NCI-H2171 (cell line): ENCODE results near the gene CDH4.
"Not testable (repeated sequence)": the region's sequence is repeated elsewhere in the genome, so short reads cannot be mapped to it uniquely, and the experiment has no call there.

Source experiments
- DNase-seq: peaks from one replicate; lab custom pipeline; 2025; lab: John Stamatoyannopoulos, UW

Gene CDH4

DNA sequence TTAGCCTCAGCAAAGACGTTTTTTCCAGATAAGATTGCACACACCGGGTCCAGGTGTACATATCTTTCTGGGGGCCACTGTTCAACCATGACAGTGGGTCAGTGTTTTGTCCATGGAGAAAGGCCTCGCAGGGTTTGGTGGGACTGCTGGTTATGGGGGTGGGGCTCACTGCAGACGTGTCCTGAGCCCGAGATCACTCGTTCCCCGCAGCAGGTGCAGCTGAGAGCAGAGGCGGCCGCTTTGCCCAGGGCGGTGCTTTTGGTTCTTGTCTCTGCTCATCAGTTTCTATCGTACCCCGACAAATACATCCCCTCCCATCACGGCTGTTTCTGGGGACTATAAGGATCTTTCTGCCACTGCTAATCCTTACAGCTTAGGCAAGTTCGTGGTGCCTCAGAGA is 166.9 kb downstream of the CDH4 start:
- no peak for DNase-seq

DNA sequence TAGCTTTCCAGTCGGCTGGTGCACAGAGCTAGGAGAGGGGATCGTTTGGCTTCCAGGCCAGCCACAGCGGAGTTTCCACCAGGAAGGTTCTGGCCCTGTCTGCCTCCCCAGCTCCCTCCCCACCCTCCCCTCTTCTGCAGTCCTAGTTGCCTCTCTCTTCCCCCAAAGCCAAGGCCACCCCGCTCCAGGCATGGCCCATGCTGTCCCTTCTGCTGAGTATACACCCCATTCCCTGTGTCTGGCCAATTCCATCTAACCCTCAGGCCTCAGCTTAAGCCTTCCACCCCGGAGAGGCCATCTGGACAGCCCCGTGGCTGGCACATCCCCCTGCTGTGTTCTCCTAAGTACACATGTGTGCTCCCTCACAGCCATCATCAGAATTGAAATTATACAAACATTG is 167.4 kb downstream of the CDH4 start:
- no peak for DNase-seq

DNA sequence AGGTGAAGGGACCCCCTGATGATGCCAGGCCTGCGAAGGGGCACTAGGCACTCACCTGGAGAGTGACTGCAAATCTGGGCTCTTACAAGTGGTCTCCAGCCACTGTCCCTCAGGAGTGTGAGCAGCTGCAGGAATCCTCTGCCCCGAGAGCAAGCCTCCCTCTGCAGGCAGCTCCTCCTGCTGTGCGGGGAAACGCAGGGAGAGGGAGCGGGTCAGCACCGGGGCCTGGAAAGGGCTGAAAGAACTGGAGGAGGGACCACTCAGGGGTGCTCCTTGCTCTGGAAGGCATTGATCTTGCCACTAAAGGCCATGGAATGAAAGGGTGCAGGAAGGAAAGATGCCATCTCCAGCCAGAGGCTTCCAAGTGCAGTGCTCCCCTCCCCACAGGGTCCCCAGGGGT is 168.0 kb downstream of the CDH4 start:
- no peak for DNase-seq

DNA sequence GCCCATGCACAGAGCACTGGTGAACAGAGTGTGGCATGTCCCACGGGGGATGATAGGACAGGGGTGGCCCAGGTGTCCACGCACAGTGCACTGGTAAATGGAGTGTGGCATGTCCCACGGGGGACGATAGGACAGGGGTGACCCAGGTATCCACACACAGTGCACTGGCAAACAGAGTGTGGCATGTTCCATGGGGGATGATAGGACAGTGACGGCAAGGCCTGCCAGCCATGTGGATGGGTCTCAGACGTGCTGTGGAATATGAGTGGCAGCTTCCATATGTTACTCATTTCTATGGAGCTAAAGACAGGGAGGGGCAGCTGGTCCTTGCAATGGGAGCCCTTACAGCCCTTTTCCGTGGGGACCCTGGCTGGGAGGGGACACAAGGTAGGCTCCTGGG is 168.7 kb downstream of the CDH4 start:
- DNase-seq, result no peak

DNA sequence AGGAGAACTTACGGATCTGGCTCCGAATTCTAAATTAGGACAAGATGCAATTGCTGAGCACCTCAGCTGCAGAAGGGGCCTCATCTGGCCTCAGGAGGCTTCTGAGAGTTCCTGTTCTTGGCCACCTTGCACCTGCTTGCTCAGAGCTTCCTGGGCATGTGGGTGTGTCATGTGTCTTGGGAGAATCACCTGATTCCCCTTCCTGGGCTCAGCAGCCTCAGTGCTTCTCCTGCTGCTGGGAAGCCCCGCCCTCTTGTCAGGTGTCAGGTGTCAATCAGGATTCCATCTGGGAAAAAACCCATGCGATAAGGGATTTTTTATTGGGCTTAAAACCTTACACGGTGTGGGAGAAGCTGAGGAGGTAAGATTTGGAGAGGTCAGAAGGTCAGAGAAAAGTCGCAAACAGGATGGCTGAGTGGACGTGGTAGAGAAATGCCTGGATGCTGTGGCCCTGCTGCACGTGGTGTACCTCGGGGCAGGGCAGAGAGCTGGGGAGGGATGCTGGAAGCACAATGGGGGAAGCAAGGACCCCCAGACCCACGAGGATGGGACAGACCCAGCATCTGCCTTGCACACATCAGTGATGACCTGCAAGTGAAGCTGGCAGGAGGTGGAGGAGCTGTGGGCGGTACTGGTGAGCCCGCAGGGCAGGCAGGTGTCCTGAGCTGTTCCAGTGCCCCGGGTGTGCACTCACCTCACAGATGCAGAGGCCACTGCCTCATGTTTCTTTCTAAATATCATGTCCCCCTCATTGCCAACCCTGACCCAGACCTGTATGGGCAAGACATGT is 170.8 kb downstream of the CDH4 start:
- no peak for DNase-seq

DNA sequence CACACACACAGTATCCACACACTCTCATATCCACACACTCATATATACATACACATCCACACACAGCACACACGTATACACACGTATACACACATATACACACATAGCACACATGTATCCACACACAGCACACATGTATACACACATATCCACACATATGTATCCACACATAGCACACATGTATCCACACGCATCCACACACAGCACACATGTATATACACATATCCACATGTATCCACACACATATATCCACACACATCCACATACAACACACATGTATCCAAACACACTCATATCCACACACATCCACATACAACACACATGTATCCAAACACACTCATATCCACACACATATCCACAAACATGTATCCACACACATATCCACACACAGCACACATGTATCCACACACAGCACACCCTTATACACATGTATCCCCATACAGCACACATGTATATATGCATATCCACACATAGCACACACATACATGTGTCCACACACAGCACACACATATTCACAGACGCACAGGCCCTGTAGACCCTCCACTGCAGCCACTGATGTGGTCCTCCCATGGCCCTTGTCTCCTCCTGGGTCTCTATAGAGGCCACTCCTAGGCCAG is 172.1 kb downstream of the CDH4 start:
- DNase-seq, result no peak

DNA sequence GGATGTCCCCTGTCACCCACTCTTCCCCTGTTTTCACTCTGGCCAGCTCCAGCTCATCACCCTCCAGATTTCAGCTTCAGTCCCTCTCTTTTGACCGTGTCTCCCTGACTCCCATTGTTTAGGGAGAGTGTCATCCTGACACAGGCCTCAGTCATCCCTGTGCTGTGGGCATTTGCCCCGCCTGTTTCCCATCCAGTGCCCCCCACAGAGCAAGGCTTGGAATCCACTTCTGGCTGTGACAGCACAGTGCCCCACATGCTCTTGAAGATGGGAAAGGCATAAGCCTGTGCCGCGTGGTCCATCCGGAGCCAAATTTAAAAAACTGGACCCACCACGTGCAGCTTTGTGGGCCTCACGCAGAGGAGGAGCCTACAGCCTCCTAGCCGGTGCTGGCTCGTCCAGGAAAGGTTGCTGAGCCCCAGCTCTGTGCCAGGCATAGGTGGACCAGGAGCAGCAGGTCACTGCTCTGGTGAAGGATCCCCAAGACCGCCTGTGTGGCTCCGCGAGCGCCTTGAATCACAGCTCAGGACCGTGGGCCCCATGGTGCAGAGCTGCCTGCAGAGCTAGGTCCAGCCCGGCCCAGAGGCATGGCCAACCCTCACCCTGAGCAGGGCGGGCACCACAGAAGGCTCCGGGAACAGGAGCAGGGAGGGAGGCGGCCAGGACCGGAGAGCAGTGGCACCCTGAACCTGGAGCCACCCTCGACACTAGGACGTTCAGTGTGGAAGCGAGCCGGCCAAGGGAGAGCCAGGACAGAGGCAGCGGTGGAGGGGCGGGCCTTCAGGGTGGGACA is 172.8 kb downstream of the CDH4 start:
- no peak for DNase-seq

DNA sequence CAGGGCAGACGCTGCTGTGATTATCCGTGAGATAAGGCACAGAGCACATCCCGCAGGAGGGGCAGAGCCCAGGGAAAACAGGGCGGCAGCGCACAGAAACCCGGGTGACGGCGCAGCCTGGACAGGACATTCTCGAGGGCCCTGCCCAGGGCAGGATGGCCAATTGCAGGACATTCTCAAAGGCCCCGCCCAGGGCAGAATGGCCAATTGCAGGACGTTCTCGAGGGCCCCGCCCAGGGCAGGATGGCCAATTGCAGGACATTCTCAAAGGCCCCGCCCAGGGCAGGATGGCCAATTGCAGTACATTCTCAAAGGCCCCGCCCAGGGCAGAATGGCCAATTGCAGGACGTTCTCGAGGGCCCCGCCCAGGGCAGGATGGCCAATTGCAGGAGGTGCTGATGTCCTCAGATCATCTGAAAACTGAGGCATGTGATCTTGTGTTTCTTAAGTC is 173.5 kb downstream of the CDH4 start:
- not testable (repeated sequence) for DNase-seq

DNA sequence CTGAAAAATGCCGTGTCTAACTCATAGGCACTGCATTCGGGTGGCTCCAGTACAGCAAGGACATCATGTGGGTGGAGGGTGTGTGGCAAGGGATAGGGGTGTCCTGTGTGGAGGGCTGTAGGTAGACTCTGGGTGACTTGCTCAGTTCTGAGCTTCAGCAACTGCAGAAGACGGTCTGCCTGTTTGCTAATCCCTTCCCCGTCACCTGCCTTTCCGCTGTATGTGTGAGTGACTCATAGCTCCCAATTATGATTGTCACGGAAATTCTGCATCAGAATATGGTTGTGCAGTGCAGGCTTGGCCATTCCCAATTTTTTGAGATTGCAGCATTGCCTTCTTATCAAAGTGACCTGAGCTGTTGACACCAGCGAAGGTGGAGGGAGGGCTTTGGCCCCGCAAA is 174.3 kb downstream of the CDH4 start:
- DNase-seq, result no peak

DNA sequence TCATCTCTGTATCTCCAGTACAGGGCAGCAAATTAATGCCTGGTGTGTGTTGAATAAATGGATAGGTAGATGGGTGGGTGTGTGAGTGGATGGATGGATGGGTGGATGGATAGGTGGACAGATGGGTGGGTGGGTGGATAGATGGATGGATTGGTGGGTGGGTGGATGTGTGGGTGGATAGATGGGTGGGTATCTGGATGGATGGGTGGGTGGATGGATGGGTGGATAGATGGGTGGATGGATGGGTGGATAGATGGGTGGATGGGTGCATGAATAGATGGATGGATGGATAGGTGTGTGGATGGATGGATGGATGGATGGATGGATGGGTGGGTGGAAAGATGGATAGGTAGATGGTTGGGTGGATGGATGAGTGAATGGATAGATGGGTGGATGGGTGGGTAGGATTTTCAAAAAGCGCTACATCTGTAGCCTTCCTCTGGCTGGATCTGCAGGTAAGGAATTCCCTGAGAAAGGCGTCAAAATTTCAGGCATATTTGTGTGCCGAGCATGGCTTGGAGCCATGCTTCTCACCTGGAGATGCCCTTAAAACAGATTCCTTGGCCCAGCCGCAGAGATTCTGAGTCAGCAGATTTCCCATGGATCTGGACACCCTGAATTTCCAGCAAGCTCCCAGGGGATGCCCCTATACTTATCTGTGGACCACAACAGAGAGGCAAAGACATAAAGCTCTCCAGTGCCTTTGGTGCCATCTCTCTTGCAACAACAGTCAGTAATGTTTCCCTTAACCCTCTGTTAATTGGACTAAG is 177.6 kb downstream of the CDH4 start:
- DNase-seq, result no peak

DNA sequence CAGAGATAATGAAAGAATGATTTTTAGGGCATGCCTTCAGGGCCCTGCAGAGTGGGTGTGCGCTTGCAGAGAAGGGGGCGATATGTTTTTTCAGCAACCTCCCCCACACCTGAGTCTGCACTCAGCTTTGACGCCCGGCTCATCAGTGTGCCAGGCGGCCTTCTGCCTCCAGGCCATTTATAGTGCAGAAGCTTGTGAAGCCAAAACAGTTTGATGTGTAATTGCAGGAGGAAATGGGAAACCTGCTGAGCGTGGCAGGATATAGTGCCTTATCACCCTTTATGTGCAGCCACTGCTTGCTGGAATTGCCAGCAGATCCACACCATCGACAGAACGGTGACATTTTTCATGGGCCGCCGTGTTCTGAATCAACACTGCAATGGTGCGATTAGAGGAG is 178.2 kb downstream of the CDH4 start:
- no peak for DNase-seq

DNA sequence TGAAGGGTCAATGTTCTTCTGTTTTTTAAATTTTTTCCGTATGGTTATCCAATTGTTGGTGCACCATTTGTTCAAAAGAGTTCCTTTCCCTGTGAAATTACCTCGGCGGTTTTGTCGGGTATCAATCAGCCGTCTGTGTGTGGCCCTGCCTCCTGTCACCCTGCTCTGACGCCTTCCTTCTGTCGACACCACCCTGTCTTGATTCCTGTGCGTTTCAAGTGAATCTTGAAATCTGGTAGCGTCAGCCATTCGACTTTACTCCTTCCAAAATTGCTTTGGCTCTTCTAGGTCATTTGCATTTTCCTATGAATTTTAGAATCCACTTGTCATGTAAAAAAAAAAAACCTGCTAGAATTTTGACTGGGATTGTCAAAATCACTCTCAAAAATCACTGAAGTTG is 181.1 kb downstream of the CDH4 start:
- DNase-seq, result no peak

DNA sequence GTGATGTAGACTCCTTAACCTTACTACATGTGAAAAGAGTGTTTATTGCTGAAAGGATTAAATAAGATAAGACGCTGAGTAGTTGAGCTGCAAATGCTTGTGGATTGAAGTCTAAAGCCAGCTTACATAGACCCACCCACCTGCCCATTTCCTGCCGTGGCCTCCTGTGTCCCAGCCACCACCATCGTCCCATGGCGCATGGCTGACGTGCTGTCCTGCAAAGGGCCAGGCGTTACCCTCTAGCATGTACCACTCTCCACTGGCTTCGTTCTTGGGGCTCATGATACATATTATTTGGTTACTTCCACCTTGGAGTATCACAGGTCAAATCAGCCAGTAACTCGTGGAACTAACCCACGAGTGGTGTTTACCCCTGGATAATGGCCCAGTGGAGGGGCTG is 181.8 kb downstream of the CDH4 start:
- no peak for DNase-seq

DNA sequence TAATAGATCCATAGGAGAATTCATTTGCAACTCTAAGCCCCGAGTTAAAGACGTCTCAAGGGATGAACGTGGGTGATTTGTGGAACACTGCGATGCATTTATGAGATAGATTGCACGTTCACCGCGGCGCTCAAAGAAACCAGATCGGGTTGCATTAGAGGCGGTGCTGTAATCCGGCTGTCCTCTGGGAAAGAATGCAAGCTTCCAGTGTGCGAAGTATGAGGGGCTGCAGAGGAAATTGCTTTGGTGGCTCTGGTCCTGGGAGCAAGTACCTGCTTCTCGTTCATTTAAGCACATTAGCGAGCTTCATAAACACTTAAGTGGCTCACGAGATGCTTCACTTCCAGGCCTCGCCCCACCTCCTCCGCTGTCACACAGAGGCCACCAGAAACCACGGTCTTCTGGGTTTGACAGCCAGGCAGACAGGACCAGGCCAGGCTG is 182.3 kb downstream of the CDH4 start:
- DNase-seq, result no peak

DNA sequence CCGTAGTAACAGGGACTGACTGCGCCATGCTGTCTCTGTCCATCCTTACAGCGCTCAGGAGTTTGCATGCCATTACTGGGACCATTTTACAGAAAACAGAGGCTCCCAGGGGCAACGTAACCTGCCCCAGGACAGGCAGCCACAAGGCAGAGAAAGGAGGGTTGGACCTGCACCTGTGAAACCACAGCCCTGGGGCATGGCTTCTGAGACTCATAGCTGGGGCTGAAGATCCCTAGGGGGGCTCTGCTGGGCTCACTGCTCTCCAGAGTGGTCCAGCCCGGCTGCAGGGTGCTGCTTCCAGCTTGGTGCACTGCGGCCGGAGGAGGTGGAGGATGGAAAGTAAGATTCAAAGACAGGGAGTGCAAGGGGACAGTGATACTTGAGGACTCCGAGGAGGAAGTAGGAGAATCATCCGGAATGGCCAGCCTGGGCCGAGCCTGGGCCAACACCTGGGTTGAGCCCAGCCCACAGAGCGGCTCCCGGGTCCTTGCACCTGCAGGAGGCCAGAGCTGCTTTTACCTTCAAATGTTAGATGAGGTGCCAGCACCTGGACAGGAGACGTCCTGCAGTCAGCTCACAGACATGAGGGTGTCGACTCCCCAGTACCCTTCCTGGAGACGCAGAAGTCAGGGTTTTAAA is 183.2 kb downstream of the CDH4 start:
- DNase-seq, result no peak

DNA sequence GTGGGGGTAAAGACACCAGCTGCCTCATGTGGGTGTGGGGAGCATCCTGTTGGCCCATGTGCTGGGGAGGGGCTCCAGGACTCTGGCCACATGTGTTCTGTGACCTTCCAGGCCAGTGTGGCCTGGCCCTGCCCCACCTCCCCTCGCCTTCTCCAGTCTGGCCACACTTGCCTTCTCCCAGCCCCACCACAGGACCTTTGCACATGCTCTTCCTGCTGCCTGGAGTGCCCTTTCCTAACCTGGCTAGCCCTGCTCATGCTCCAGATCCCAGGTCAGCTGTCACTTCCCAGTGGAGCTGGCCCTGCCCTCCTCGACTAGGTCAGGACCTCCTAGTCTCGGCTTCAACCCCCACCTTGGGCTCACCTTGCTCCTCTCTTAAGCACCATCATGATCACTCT is 183.8 kb downstream of the CDH4 start:
- DNase-seq, result no peak

DNA sequence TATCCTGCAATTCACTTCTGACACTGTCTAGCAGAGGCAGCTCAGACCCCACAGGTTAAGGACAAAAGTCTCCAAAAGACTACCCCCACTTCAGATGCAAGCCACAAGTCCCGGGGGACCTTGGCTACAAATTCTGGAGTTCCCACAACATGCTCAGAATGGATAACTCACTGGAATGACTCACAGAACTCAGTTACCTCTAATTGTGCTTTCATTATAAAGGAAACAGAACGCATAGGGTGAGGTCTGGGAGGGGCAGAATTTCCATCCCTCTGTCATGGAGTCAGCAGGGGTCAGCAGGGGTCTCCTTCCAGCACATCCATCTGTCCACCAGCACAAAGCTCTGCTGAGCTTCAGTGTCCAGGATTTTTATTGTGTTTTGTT is 184.2 kb downstream of the CDH4 start:
- no peak for DNase-seq

DNA sequence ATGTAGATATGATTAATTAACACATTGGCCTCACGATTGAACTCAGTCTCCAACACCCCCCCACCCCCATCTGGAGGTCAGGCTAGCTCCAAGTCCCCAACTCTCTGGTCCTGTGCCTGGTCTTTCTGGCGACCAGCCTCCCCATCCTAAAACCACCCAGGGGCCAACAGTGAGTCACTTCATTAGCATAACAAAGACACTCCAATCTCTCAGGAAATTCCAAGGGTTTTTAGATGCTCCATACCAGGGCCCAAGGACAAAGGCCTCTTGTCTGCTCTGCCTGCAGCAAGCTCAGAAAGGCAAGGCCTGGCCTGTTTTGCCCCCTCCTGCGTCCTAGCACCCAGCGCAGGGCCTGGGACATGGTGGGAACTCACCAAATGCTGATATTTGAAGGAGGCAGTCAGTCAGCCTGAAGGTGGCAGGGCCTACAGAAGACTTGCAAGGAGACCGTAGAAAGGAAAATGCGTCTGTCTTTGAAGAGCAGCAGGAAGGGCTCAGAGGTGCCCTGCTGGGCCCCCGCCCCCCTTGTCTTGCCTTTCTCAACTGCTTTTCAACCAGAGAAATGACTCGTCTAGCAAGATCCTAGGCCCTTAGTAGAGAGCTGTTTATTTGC is 184.7 kb downstream of the CDH4 start:
- DNase-seq, result no peak

DNA sequence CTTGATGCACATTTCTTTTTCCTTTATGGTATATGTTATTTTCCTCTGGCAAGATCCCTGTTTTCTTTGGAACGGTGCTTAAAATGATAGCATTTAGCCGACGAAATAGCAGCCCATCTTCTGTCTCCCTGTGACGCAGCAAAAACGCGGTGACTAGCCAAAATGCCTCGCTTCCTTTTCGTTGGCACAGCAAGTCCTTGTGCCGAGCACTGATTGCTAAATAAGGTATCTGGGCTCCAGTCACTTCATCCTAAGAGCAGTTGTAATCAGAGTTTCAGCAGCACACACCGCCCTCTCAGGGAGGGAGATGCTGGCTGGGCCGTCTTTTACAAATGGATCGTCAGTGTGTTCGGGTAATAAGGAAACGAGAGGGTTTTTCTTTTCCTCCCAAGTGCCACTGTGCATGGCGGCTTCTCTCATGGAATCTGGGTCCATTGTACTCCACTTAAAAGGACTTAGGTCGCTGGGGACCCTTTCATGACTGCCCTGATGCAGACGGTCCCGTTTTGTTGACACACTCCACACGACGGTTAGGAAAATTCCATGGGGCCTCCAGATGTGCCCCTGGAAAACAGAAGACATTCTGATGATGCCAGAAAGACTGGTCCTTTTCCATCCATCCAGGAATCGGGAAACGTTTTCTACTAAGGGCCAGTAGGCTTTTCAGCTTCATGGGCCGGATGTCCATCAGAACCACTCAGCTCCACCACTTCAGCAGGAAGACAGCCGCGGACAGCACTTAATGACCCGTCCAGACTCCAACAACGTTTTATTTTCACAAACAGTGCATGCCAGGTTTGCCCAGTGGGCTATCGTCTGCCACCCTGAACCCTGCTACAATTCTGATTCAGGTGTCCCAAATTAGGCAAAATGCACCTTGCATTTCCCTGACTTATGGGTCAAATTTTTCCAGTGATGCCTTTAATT is 185.5 kb downstream of the CDH4 start:
- no peak for DNase-seq

DNA sequence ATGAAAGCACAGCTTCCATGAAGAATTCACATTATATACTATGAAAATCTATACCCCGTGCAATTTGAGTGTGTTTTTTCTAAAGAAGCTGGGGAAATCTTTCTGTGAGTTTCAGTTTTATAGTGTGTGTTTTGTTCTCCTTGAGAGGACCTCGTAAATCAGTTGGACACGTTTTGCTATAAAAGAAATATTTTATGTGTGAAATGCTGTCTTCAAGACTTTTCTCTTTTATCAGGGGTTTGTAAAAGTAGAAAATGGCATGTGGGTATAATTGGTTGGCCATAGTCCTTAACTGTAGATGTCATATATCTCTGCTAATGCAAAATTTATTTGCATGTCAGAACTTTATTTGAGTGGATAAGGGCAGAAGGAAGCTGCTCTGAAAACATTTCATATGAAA is 186.2 kb downstream of the CDH4 start:
- no peak for DNase-seq
